Upper lobe of left lung (tissue), 4 donors: ENCODE measurements around the gene APOBEC2.

ENCODE experiments used
- CTCF ChIP-seq, 6 experiments: fragments of 450-650 bp in 4 of 6; fragments of 200-600 bp in 2 of 6; sonication (generic) in 2 of 6; IDR thresholded peaks; one replicate each; pipeline ENCODE4 v1.5.1; 2016 to 2019; ENCODE audit warnings: antibody characterized with exemption in 6 of 6
- EP300 ChIP-seq, 4 donors: sonication (generic); formaldehyde crosslinking; IDR thresholded peaks; one replicate each; pipeline ENCODE4 v1.5.1; 2017; ENCODE audit warnings: antibody characterized with exemption in 4 of 4, control low read depth in 2 of 4
- POLR2A ChIP-seq, 4 donors: fragments of 450-650 bp; IDR thresholded peaks; one replicate each; pipeline ENCODE4 v1.5.1; 2016 to 2017; ENCODE audit warnings: antibody characterized with exemption in 4 of 4, mild to moderate bottlenecking in 2 of 4

GRCh38 chr6:41088451-41088850 lies 35.4 kb downstream of the APOBEC2 start:
- TF ChIP-seq CTCF (IDR thresholded peaks at IDR 0.05) (no peak), EP300 (IDR thresholded peaks at IDR 0.05) (no peak), POLR2A (IDR thresholded peaks at IDR 0.05) (no peak)
